ENCODE results near the gene FSD1. TPM values are rescaled to one million over a fixed set of nuclear protein-coding genes. Genes with fewer than 3 reads are reported as not detected.

The FSD1 gene
- total RNA-seq, 2 donors from 2014 or later = 0.98 to 2.4 TPM

DNA sequence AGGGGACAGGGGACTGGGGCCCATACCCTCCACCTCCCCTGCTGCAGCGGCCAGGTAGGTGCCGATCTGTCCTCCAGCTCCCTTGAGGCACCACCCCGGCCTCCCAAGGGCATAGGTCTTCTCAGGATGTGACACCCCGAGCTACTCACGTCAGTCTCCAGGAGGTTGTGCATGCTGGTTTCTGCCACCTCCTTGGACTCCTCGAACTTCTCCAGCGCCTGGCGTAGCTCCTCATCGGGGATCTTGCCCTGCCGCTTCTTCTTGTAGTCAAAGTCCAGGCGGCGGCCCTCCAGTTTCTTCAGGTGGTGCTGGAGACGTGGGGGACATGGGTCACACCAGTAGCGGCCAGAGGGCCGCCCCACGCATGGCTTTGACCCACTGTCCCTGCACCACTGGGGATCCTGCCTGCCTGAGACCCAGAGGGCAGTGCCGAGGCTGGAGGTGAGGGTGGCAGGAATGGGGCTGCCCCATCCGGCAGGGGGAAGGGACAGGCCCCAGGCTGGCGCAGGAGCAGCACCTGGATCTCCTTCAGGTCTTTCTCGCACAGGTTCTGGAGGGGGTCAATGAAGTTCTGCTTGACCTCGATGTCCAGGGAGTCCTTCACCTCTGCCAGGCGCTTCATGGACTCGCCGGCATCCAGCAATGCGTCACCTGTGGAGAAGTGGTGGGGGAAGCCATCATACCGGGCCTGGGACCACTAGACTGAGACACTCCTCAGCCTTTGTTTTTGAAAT lies 59.3 kb downstream of the FSD1 start:
- Histone ChIP-seq H3K4me1 (peaks cover 5% of the 10 kb centered on the region), H3K27ac (no peak overlapping the region), H3K4me3 (no peak overlapping the region), H3K9ac (ENCODE audit: low read depth in 2 of 2, low read length in 2 of 2) (no peak overlapping the region), H3K36me3 (peaks cover 15% of the 10 kb centered on the region), H3K9me3 (no peaks in the 10 kb centered on the region), H3K27me3 (no peaks in the 10 kb centered on the region)
- DNase-seq = no peak
- intact Hi-C loops (cut with DNase I) = no loop called here
- TF ChIP-seq CTCF (IDR thresholded peaks at IDR 0.05) = no peak

GRCh38 chr19:4365341-4365740 lies 60.9 kb downstream of the FSD1 start:
- Histone ChIP-seq H3K36me3 (peaks cover 5% of the 10 kb centered on the region), H3K27me3 (no peaks in the 10 kb centered on the region), H3K27ac (no peak overlapping the region), H3K9me3 (no peaks in the 10 kb centered on the region), H3K4me1 (peaks cover 18% of the 10 kb centered on the region), H3K9ac (ENCODE audit: low read depth in 2 of 2, low read length in 2 of 2) (peak overlapping the region in 1 of 2 donors; percentile 12), H3K4me3 (no peak overlapping the region)
- intact Hi-C loops (cut with DNase I) = no loop called here
- no peak for TF ChIP-seq CTCF (IDR thresholded peaks at IDR 0.05)
- peak; percentile 57 for DNase-seq

DNA sequence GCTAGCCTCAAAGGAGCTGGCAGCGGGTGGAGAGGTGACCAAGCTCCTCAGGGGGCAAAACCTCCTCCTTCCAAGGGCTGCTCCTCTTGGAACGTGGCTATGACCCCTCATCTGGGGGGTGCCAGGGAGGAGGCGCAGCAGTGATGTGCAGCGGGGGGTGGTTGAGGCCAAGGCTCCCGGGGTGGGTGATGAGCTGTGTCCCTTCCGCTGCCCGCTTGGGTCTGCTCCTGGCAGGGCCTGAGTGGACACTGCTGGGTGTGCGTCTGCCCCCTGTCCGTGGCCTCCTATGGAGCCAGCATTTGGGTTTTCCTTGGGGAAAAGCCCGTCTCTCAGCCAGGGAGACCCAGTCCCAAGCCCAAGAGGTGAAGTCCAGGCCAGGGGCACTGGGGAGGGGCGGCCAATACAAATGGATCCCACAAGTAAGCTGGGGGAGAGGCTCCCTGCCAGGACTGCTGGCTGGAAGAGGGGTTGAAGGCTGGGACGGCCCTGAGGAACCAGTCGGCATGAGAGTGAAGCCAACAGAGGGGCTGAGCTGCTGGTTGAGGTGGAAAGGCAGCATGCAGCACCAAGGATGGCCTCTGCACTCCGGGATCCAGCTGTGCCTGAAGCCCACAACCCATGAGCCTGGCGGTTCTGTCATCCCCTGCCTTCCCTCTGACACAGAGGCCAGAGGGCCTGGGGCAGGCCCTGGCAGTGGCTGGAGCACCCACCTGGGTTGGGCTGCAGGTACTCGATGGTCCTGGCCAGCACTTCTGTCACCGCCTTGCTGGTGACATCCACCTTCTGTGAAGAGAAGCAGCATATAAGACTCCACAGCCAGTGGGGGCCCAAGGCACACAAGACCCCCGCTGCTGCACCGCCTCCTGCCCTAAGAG lies 61.6 kb downstream of the FSD1 start:
- intact Hi-C loops (cut with DNase I) = no loop called here
- DNase-seq = no peak
- no peak for TF ChIP-seq CTCF (IDR thresholded peaks at IDR 0.05)
- Histone ChIP-seq H3K27ac (no peak overlapping the region), H3K9ac (ENCODE audit: low read depth in 2 of 2, low read length in 2 of 2) (no peak overlapping the region), H3K36me3 (peaks cover 5% of the 10 kb centered on the region), H3K4me1 (peaks cover 22% of the 10 kb centered on the region), H3K4me3 (no peak overlapping the region), H3K27me3 (no peaks in the 10 kb centered on the region), H3K9me3 (no peaks in the 10 kb centered on the region)

- Histone ChIP-seq H3K9me3 (no peaks in the 10 kb centered on the region), H3K9ac (ENCODE audit: low read depth in 2 of 2, low read length in 2 of 2) (no peak overlapping the region), H3K4me3 (no peak overlapping the region), H3K27me3 (no peaks in the 10 kb centered on the region), H3K27ac (no peak overlapping the region), H3K36me3 (peaks cover 5% of the 10 kb centered on the region), H3K4me1 (peaks cover 22% of the 10 kb centered on the region)
- DNase-seq = no peak
- intact Hi-C loops (cut with DNase I) = no loop called here
- no peak for TF ChIP-seq CTCF (IDR thresholded peaks at IDR 0.05)
Measured at GRCh38 chr19:4366666-4367335, 62.4 kb downstream of the FSD1 start.

- H3K36me3 ChIP-seq = peaks cover 5% of the 10 kb centered on the region
- H3K4me1 ChIP-seq = peaks cover 22% of the 10 kb centered on the region
- no peaks in the 10 kb centered on the region for H3K9me3 ChIP-seq
- no peak overlapping the region for H3K4me3 ChIP-seq
- intact Hi-C loops (cut with DNase I) = no loop called here
- no peak overlapping the region for H3K27ac ChIP-seq
- no peaks in the 10 kb centered on the region for H3K27me3 ChIP-seq
- H3K9ac ChIP-seq (ENCODE audit: low read depth in 2 of 2, low read length in 2 of 2) = no peak overlapping the region
- no peak for DNase-seq
- no peak for TF ChIP-seq CTCF (IDR thresholded peaks at IDR 0.05)
Measured at GRCh38 chr19:4367336-4367723, 62.9 kb downstream of the FSD1 start.
